HG03025 (cell line): ENCODE results near the gene SUSD3.
"Not testable (repeated sequence)": the region's sequence is repeated elsewhere in the genome, so short reads cannot be mapped to it uniquely, and the experiment has no call there.

Experiments
- ATAC-seq: cut with Tn5 transposase; IDR thresholded peaks from one replicate; pipeline ENCODE4 v1.9.1; 2021; ENCODE audit warnings: mild to moderate bottlenecking, moderate library complexity; ENCODE audit not compliant: unreplicated experiment, low FRiP score

SUSD3 gene

DNA sequence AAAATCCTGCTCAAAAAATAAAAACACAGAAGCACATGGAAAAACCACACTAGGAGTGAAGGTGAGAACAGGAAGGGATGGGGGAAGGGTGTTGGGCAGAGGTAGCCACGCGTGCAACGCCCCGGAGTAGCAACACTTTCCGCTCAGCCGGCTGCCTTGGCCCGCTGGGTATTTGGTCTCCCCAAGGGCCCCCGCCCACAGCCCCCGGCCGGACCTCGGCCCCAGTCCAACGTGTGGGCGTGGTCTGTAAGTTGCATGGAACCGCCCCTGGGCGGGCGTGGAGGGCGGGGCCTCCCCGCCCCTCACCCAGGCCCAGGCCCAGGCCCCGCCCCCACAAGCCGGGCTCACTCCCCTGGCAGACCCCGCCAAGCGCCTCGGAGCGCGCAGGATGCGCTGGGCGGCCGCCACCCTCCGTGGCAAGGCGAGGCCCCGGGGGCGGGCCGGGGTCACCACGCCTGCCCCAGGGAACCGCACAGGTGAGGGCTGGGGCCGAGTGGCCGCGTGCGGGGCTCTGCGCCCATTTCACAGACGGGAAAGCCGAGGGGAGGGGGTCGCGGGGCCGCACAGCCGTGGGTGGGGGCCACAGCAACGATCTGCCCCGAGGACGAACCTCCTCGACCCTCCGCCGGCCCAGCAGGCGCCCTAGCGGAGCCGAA, at the start of gene SUSD3:
Gene SUSD3, plus strand, starts transcription at position 347 of the 656 bp plus-strand sequence. Its CDS starts 42 bp downstream, at position 389.
- no peak for ATAC-seq

- ATAC-seq: no peak
Observed at GRCh38 chr9:93009337-93010015, 49.0 kb upstream of the SUSD3 start.

DNA sequence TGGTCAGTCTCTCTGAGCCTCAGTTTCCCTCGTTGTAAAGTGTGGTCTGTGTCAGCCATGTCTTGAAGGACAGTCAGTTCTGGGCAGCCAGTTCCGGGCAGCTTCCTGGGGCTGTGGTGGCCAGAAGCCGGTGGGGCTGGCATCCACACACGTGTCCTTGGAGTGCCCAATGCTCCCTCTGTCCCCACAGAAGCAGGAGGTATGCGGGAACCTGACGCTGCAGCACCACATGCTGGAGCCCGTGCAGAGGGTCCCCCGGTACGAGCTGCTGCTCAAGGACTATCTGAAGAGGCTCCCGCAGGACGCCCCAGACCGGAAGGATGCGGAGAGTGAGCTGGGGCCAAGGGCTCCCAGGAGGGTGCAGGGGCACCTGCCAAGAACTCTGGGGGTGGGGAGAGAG, 48.4 kb upstream of the SUSD3 start:
- ATAC-seq: no peak

GRCh38 chr9:93010704-93011103, 47.8 kb upstream of the SUSD3 start:
- ATAC-seq: no peak

DNA sequence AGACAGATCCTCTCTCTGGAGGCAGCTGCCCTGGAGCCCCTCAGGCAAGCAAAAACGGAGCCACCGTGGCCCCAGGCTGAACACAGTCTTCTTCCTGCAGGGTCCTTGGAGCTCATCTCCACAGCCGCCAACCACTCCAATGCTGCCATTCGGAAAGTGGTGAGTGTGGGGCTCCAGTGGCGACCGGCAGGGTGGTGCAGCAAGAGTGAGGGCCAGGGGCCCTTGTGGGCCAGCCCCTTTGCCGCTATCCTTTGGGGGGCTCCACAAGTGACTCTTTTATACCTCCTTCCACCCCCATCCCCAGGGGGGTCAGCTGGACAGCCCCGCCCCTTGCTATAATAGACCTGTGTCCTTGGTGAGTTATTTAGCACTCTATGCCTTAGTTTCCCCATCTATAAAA, 47.4 kb upstream of the SUSD3 start:
- ATAC-seq: no peak

GRCh38 chr9:93012963-93013855, 45.3 kb upstream of the SUSD3 start:
- no peak for ATAC-seq

- ATAC-seq: no peak
Observed at GRCh38 chr9:93013856-93014582, 44.5 kb upstream of the SUSD3 start.

- not testable (repeated sequence) for ATAC-seq
Observed at GRCh38 chr9:93015190-93015589, 43.3 kb upstream of the SUSD3 start.

DNA sequence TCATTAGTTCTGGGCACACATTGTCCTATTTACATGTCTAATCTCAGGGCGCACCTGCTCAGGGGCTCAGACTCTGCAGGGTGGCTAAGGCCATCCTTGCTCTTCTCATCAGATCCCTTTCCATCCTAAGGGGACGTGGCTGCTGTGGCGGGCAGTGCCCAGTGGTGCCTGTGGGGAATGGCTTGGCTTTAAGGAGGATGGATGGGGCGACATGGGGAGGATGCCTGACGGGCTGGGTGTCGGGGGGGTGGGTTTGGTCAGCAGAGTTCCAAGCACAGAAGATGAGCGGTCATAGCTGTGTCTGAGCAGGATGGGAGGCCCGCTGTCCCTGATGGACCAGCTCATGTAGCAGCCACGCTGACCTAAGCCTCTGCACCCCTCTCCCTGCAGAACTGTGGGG, 40.9 kb upstream of the SUSD3 start:
- no peak for ATAC-seq

DNA sequence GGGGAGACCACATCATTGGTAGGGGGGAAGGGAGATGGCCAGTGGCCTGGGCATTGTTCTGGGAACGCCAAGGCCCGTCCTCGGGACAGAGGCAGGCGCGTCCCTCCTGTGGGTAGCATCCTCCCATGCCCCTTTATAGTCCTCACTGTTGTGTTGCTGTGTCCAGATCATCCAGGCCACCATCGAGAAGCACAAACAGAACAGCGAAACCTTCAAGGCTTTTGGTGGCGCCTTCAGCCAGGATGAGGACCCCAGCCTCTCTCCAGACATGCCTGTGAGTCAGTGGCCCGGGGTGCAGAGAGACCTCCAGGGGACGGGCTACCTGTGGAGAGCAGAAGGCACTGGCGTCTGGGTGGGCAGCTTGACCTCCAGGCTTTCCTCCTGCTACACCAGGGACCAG, 38.4 kb upstream of the SUSD3 start:
- no peak for ATAC-seq

DNA sequence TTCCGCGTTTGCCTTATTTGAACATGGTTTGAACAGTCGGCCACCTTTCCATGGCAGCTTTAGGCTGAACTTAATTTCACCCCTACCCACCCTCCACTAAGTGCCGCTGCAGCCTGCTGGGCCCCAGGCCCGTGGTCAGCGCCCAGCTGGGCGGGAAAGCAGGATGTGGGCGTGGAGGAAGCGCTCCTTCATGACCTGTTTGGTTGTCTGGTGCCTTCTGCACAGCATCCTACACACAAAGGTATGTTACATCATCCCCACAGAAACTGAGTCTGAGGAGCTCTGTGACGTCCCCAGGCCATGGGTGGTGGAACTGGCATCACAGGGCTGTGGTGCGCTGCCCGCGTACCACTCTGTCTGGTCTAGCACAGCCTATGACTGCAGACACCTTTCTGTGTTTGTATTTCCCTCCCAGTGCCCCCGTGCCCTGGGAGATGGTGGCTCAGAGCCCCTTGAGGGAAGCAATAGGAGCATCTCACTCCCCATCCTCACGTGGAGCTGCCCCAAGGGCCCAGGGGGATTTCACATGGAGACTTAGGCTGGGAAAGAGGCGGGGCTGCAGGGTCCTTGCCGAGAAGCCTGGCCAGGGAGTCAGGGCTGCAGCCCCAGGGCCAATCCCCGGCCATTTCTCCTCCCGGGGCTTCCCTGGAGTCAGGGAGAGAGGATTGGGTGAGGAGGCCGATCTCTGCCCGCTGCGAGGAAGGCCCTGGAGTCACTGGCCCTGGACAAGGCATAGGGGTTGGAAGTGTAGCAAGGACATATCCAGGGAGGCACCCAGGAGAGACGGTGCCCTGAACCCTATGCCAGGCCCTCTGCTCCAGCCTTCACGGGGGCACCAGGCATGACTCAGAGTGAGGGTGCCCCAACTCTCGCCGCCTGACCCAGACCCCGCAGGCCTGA, 37.5 kb upstream of the SUSD3 start:
- no peak for ATAC-seq

DNA sequence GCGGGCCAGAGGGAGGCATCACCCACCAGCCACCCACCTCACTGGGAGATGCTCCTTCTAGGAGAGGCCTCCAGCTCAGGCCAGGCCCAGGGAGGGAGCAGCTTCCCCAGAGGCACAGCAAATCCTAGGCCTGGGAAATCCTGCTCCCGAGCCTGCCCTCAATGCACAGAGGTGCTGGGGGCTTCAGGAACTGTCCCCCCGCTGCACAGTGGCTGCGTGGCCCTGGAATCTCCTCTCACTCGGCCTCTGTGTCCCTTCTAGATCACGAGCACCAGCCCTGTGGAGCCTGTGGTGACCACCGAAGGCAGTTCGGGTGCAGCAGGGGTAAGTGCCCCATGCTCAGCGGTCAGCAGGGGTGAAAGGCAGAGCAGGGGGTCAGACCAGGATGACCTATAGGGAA, 36.4 kb upstream of the SUSD3 start:
- no peak for ATAC-seq

GRCh38 chr9:93022721-93023520, 35.6 kb upstream of the SUSD3 start:
- no peak for ATAC-seq

DNA sequence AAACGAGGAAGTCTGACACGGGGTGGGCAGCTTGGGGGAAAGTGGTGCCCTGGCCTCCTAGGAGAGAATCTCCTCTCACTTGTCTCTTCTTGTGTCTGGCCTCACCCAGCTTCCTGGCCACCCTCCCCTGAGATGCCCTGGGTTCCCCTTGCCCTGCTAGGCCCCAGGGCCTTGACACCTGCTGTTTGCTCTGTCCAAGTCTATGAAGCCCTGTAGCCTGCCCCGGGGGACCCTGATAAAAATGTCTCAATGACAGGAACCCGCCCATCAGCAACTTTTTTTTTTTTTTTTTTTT, 35.0 kb upstream of the SUSD3 start:
- no peak for ATAC-seq

- no peak for ATAC-seq
Observed at GRCh38 chr9:93024646-93024910, 33.9 kb upstream of the SUSD3 start.

- ATAC-seq: no peak
Observed at GRCh38 chr9:93024986-93025630, 33.4 kb upstream of the SUSD3 start.

DNA sequence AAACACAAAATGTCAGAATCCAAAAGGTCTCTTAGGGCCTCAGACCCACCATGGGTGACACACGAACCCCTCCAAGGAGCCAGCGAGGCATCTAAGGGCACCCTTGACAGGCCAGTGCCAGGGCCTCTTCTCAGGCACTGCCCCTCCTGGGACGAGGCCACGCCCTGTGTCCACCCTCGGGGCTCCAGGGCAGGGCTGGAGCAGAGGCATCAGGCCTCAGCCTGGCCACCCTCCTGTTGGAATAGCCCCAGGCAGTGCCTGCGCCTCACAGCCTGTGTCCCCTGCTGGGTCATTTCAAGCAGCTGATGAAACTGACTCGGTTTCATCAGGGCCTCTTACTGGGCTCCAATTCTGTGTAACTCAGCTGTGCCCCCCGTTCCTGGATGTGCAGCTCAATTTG, 32.8 kb upstream of the SUSD3 start:
- ATAC-seq: no peak

- no peak for ATAC-seq
Observed at GRCh38 chr9:93026640-93027039, 31.9 kb upstream of the SUSD3 start.

DNA sequence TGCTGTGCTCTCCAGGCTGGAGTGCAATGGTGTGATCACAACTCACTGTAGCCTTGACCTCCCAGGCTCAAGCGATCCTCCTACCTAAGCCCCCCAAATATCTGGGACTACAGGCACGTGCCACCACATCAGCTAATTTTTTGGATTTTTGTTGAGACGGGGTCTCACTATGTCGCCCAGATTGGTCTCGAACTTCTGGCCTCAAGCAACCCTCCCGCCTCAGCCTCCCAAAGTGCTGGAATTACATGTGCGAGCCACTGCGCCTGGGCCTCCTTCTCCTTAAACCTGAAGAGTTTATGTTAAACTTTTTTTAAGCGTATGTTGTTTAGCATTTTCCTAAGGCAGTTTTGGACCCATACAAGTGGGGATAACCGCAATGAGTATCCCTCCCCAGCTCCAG, 30.8 kb upstream of the SUSD3 start:
- no peak for ATAC-seq
